Thoracic aorta (tissue), 2 donors: Measurements from ENCODE around the gene CDH8. TPM values are rescaled to one million over a fixed set of nuclear protein-coding genes. Genes with fewer than 3 reads are reported as not detected.

Experiments used
- ATAC-seq: fragments of 150-250 bp; one replicate; pipeline ENCODE4 v1.8.0; 2017; ENCODE audit warnings: low read depth; ENCODE audit not compliant: insufficient number of reproducible peaks, low FRiP score
- DNase-seq: peaks from one replicate; pipeline ENCODE4 v3.0.0-alpha.2; 2020; ENCODE audit warnings: low spot score
- H3K27ac ChIP-seq, 2 donors: fragments of 200-600 bp; sonication (generic); 1 replicate in 1 of 2; 2 replicates in 1 of 2; pipeline ENCODE4 v1.5.1; 2016; ENCODE audit warnings: mild to moderate bottlenecking in 2 of 2, moderate library complexity in 2 of 2
- H3K27me3 ChIP-seq: fragments of 200-600 bp; sonication (generic); replicated peaks from 2 replicates; pipeline ENCODE4 v1.6.0; 2016; ENCODE audit warnings: mild to moderate bottlenecking; ENCODE audit not compliant: insufficient read depth
- H3K36me3 ChIP-seq: fragments of 200-600 bp; sonication (generic); one replicate; pipeline ENCODE4 v1.5.1; 2016
- H3K4me1 ChIP-seq, 2 donors: fragments of 200-600 bp; sonication (generic); 1 replicate in 1 of 2; 2 replicates in 1 of 2; pipeline versions ENCODE4 v1.5.1 to v1.6.0; 2016; ENCODE audit warnings: low read depth in 2 of 2, mild to moderate bottlenecking in 1 of 2; ENCODE audit not compliant: control insufficient read depth in 1 of 2
- H3K4me3 ChIP-seq: fragments of 200-600 bp; sonication (generic); 2 replicates; pipeline ENCODE4 v1.5.1; 2016; ENCODE audit warnings: mild to moderate bottlenecking
- H3K9me3 ChIP-seq: fragments of 200-600 bp; sonication (generic); 2 replicates; pipeline ENCODE4 v1.5.1; 2016
- CTCF ChIP-seq: fragments of 200-600 bp; sonication (generic); IDR thresholded peaks from one replicate; pipeline ENCODE4 v1.5.1; 2019; ENCODE audit warnings: antibody characterized with exemption
- total RNA-seq, 2 donors: library from RNA; depleted of rRNA; stranded (reverse); fragments of >200 nt; gene quantifications; one replicate each; pipeline versions ENCODE4 v1.1.0 to v1.2.3, GENCODE V29; 2016

CDH8 gene
- total RNA-seq, 2 donors from 2014 or later = 5.4 to 7.0 TPM

GRCh38 chr16:61957075-61957855, 79.0 kb downstream of the CDH8 start:
- no peaks in the 10 kb centered on the region for H3K36me3 ChIP-seq
- H3K9me3 ChIP-seq = no peaks in the 10 kb centered on the region
- H3K27ac ChIP-seq = no peak overlapping the region
- H3K27me3 ChIP-seq = no peaks in the 10 kb centered on the region
- no peaks in the 10 kb centered on the region for H3K4me1 ChIP-seq
- DNase-seq = no peak
- H3K4me3 ChIP-seq = no peak overlapping the region
- ATAC-seq = no peak
- no peak for TF ChIP-seq CTCF

- ATAC-seq = no peak
- Histone ChIP-seq H3K36me3 (no peaks in the 10 kb centered on the region), H3K27me3 (no peaks in the 10 kb centered on the region), H3K4me1 (no peaks in the 10 kb centered on the region), H3K9me3 (no peaks in the 10 kb centered on the region), H3K27ac (no peak overlapping the region), H3K4me3 (no peak overlapping the region)
- no peak for DNase-seq
- TF ChIP-seq CTCF = no peak
These were observed 83.4 kb downstream of the CDH8 start for GRCh38 chr16:61952841-61953240.

DNA sequence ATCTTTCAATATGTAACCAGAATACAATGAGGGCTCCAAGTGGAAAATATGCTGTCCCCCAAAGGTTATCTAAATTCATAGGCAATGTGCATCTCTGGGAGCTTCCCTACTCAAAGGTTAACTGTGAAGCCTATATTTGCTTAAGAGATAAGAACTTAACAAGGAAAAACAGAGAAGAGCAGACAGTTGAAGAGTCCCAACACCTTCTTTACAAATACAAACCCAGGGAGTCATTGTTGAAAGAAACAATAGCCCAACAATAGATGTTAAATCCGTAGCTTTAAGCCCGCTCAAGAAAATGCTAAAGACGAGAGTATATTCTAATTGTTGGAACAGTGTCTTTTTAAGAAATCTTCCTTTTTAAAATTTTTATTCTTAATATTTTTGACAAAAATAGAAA, 87.8 kb downstream of the CDH8 start:
- H3K4me1 ChIP-seq = peaks cover 0 to 4% of the 10 kb centered on the region in 2 donors
- no peaks in the 10 kb centered on the region for H3K36me3 ChIP-seq
- no peaks in the 10 kb centered on the region for H3K9me3 ChIP-seq
- H3K27me3 ChIP-seq = no peaks in the 10 kb centered on the region
- TF ChIP-seq CTCF = no peak
- no peak overlapping the region for H3K4me3 ChIP-seq
- ATAC-seq (no peak), DNase-seq (no peak)
- H3K27ac ChIP-seq = no peak overlapping the region

DNA sequence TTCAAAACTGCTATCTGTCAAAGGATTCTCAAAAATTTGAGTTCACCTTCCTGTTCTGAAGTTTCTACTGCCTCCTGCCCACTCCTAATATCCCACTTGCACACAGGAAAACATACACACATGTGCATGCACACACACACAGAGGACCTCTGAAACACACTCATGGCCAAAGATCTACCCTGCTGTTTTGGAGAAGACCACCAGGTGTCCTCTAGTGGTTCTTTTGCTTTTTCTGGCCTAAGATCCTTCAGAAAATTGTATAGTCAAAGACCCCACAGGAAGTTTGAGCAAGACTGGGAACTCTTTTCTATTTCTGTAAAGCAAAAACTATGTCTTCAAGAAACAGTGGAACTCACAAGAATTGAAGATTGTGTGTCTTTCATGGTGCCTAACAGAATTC, 90.2 kb downstream of the CDH8 start:
- no peak for TF ChIP-seq CTCF
- Histone ChIP-seq H3K4me3 (no peak overlapping the region), H3K4me1 (peaks cover 0 to 4% of the 10 kb centered on the region in 2 donors), H3K9me3 (no peaks in the 10 kb centered on the region), H3K36me3 (no peaks in the 10 kb centered on the region), H3K27ac (no peak overlapping the region), H3K27me3 (no peaks in the 10 kb centered on the region)
- no peak for ATAC-seq
- DNase-seq = no peak

- Histone ChIP-seq H3K27ac (no peak overlapping the region), H3K4me3 (no peak overlapping the region), H3K9me3 (no peaks in the 10 kb centered on the region), H3K36me3 (no peaks in the 10 kb centered on the region), H3K27me3 (no peaks in the 10 kb centered on the region), H3K4me1 (peaks cover 0 to 4% of the 10 kb centered on the region in 2 donors)
- ATAC-seq (no peak), DNase-seq (no peak)
- no peak for TF ChIP-seq CTCF
These were observed 90.7 kb downstream of the CDH8 start for GRCh38 chr16:61945511-61945910.
